Heart right ventricle (tissue), 16 donors: ENCODE data around the gene IPO4. TPM values are rescaled to one million over a fixed set of nuclear protein-coding genes. Genes with fewer than 3 reads are reported as not detected.

Experiments used
- ATAC-seq, 8 donors: fragments of 200-7000 bp; cut with Tn5 transposase; one replicate each; pipeline ENCODE4 v1.9.1; 2020; ENCODE audit warnings: mild to moderate bottlenecking in 8 of 8, moderate library complexity in 8 of 8, moderate number of reproducible peaks in 1 of 8
- DNase-seq, 2 donors: peaks; one replicate each; pipeline ENCODE4 v3.0.0-alpha.2; 2020
- H3K27ac ChIP-seq, 10 donors: fragments of 200-600 bp; sonication (generic) in 2 of 10; one replicate each; pipeline versions ENCODE4 v1.5.0 to v1.8.0; 2020 to 2022; ENCODE audit warnings: mild to moderate bottlenecking in 3 of 10
- H3K27me3 ChIP-seq, 7 donors: fragments of 200-600 bp; one replicate each; pipeline ENCODE4 v1.8.0; 2021 to 2022; ENCODE audit warnings: mild to moderate bottlenecking in 2 of 7
- H3K36me3 ChIP-seq, 9 donors: fragments of 200-600 bp; sonication (generic) in 1 of 9; one replicate each; pipeline versions ENCODE4 v1.5.0 to v1.8.0; 2020 to 2022; ENCODE audit warnings: mild to moderate bottlenecking in 2 of 9
- H3K4me1 ChIP-seq, 9 donors: fragments of 200-600 bp; sonication (generic) in 1 of 9; one replicate each; pipeline versions ENCODE4 v1.5.0 to v1.8.0; 2020 to 2022; ENCODE audit warnings: mild to moderate bottlenecking in 4 of 9
- H3K4me3 ChIP-seq, 10 donors: fragments of 200-600 bp; sonication (generic) in 2 of 10; one replicate each; pipeline versions ENCODE4 v1.5.0 to v1.8.0; 2020 to 2022; ENCODE audit warnings: mild to moderate bottlenecking in 7 of 10, moderate library complexity in 2 of 10
- H3K9me3 ChIP-seq, 11 donors: fragments of 200-600 bp in 10 of 11; sonication (generic) in 2 of 11; one replicate each; pipeline versions ENCODE4 v1.5.0 to v1.8.0; 2013 to 2022; ENCODE audit warnings: mild to moderate bottlenecking in 2 of 11, control low read depth in 1 of 11, moderate library complexity in 1 of 11
- WGBS, 2 donors: extraction: QIAGEN DNeasy Blood & Tissue Kit; methylation state at CpG; one replicate each; pipeline ENCODE4 v1.1.7; 2013; ENCODE audit warnings: inconsistent platforms in 1 of 2; 5-methylcytosine and 5-hydroxymethylcytosine counted together
- intact Hi-C, 10 donors: fragments of 100-400 bp; cut with DNase I; formaldehyde crosslinking; loops; one replicate each; pipeline versions ENCODE4 v1.11.1 to v1.14.2; 2022
- polyA plus RNA-seq, 2 donors: library from polyadenylated mRNA; stranded (reverse); fragments of 200-250 nt; gene quantifications; one replicate each; pipeline ENCODE4 v1.2.3, GENCODE V29; 2013
- total RNA-seq, 10 donors: library from RNA; stranded (reverse); fragmentation: NEBNext Ultra II Directional in 3 of 10; extraction: Animal tissue kit (Norgen Biotek cat#: 25700) in 3 of 10; gene quantifications; one replicate each; pipeline versions ENCODE4 v1.2.1 to v1.2.4, GENCODE V29; 2021 to 2023
- TF ChIP-seq, protein P1 (sequence below), 9 donors: fragments of 200-600 bp; sonication (generic) in 2 of 9; IDR thresholded peaks; one replicate each; pipeline versions ENCODE4 v1.5.0 to v1.8.0; 2021 to 2022; ENCODE audit warnings: antibody characterized with exemption in 9 of 9, mild to moderate bottlenecking in 5 of 9, moderate library complexity in 1 of 9
- donor health status: Arrhythmogenic right ventricular cardiomyopathy.
- donor health status: ischemic (EF 13 %, LVEDD 7.1; RV severe dilation, severe dysfunction).
- donor health status: healthy with polysubstance abuse.
- donor health status: DM: no; HTN: yes; CAD: no.
- donor health status: DM: no; HTN: no; CAD: no.
- donor health status: ischemic (EF 25% LVEDD 6.9; RV normal size, moderate dysfunction).
- donor health status: ischemic (EF 25% LVEDD 5.7; RV mildly dilated, moderate dysfunction).
- donor health status: healthy.
- donor health status: DM: yes; HTN: yes; CAD: no.
- donor health status: Ischemic cardiomyopathy.
- donor health status: ischemic (EF 35%, LVEDD 5.7; RV mildly dilated, moderate dysfunction).
- donor health status: nonischemic (EF 11% LVEDD 7.7; RV severe dilation, severe dysfunction).
- donor health status: DM: yes; HTN: yes; CAD: no.
- donor health status: PGD.
- donor health status: ischemic (EF 29% LVEDD 5.4; RV normal size, mild dysfunction).
- donor health status: nonischemic (EF 23%, LVEDD 6.1; RV moderate dilation, normal function).

IPO4 gene
- total and polyA plus RNA-seq, 12 donors: 4.4 to 23.8 (median 12.6) TPM

DNA sequence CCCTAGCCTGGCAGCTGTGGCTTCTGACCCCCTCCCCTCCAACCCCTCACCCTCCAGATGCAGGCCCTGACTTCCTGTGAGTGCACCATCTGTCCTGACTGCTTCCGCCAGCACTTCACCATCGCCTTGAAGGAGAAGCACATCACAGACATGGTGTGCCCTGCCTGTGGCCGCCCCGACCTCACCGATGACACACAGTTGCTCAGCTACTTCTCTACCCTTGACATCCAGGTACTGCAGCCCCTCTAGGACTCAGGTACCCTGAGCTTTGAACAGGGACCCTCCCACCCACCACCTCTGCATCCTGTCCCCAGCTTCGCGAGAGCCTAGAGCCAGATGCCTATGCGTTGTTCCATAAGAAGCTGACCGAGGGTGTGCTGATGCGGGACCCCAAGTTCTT is 33.5 kb downstream of the IPO4 start:
- TF ChIP-seq, protein P1, sequence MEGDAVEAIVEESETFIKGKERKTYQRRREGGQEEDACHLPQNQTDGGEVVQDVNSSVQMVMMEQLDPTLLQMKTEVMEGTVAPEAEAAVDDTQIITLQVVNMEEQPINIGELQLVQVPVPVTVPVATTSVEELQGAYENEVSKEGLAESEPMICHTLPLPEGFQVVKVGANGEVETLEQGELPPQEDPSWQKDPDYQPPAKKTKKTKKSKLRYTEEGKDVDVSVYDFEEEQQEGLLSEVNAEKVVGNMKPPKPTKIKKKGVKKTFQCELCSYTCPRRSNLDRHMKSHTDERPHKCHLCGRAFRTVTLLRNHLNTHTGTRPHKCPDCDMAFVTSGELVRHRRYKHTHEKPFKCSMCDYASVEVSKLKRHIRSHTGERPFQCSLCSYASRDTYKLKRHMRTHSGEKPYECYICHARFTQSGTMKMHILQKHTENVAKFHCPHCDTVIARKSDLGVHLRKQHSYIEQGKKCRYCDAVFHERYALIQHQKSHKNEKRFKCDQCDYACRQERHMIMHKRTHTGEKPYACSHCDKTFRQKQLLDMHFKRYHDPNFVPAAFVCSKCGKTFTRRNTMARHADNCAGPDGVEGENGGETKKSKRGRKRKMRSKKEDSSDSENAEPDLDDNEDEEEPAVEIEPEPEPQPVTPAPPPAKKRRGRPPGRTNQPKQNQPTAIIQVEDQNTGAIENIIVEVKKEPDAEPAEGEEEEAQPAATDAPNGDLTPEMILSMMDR (IDR thresholded peaks at IDR 0.05): no peak
- ATAC-seq (no peak), DNase-seq (no peak)
- Histone ChIP-seq H3K27ac (no peak overlapping the region), H3K4me3 (no peak overlapping the region), H3K4me1 (peaks cover 0 to under 1% (median 0%) of the 10 kb centered on the region in 9 donors), H3K36me3 (peaks cover 0 to 100% (median 73%) of the 10 kb centered on the region in 9 donors), H3K27me3 (no peaks in the 10 kb centered on the region), H3K9me3 (no peaks in the 10 kb centered on the region)
- 93 to 94% methylated on average over 10 of the region's 10 CpGs for whole genome bisulfite sequencing, 2 donors
- intact Hi-C loops: no loop called here

DNA sequence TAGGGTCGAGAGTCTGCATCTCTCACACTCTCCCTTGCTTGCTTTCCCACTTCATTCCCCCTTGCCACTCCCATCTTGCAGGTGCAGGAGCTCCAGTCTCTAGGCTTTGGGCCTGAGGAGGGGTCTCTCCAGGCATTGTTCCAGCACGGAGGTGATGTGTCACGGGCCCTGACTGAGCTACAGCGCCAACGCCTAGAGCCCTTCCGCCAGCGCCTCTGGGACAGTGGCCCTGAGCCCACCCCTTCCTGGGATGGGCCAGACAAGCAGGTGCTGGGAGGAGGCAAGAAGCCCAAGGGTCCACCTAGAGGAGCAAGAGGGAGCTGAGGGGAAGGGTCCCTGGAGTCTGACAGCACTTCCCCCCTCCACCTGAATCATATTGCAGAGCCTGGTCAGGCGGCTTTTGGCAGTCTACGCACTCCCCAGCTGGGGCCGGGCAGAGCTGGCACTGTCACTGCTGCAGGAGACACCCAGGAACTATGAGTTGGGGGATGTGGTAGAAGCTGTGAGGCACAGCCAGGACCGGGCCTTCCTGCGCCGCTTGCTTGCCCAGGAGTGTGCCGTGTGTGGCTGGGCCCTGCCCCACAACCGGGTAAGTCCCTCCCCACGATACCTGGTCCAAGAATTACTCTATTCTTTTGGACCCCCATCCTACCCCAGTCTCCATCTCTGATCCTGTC is 37.1 kb downstream of the IPO4 start:
- peaks cover 7 to 24% (median 17%) of the 10 kb centered on the region in 9 donors for H3K4me1 ChIP-seq
- no peak overlapping the region for H3K27ac ChIP-seq
- H3K4me3 ChIP-seq: no peak overlapping the region
- TF ChIP-seq, protein P1 (IDR thresholded peaks at IDR 0.05): no peak
- peaks cover 0 to 81% (median 70%) of the 10 kb centered on the region in 9 donors for H3K36me3 ChIP-seq
- intact Hi-C loops: no loop called here
- 93 to 94% methylated on average over 16 of the region's 16 CpGs for WGBS, 2 donors
- no peak for DNase-seq
- ATAC-seq: no peak
- no peaks in the 10 kb centered on the region for H3K27me3 ChIP-seq
- no peaks in the 10 kb centered on the region for H3K9me3 ChIP-seq

DNA sequence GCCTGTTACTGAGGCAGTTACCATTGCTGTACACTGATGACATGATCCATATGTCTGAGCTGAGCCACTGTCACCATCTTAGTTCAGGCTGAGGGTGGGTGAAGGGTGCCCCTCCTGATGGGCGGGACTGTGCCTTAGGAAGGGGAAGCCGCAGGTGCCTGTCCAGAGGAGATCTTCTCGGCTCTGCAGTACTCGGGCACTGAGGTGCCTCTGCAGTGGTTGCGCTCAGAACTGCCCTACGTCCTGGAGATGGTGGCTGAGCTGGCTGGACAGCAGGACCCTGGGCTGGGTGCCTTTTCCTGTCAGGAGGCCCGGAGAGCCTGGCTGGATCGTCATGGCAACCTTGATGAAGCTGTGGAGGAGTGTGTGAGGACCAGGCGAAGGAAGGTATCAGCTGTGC is 37.6 kb downstream of the IPO4 start:
- TF ChIP-seq, protein P1 (IDR thresholded peaks at IDR 0.05): no peak
- Histone ChIP-seq H3K27me3 (no peaks in the 10 kb centered on the region), H3K4me1 (peaks cover 9 to 25% (median 19%) of the 10 kb centered on the region in 9 donors), H3K36me3 (peaks cover 0 to 76% (median 64%) of the 10 kb centered on the region in 9 donors), H3K27ac (no peak overlapping the region), H3K9me3 (no peaks in the 10 kb centered on the region), H3K4me3 (no peak overlapping the region)
- DNase-seq (no peak), ATAC-seq (no peak)
- intact Hi-C loops: no loop called here
- 89% methylated on average over 9 of the region's 9 CpGs for WGBS, 2 donors

DNA sequence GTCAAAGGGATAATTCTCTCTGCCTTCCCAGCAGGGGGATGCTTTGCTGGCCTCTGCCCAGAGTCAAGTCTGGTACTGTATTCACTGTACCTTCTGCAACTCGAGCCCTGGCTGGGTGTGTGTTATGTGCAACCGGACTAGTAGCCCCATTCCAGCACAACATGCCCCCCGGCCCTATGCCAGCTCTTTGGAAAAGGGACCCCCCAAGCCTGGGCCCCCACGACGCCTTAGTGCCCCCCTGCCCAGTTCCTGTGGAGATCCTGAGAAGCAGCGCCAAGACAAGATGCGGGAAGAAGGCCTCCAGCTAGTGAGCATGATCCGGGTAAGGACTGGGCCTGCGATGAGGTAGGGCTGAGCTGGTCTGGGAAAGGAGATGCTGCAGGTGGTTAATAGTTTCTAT is 38.0 kb downstream of the IPO4 start:
- Histone ChIP-seq H3K4me3 (no peak overlapping the region), H3K27me3 (no peaks in the 10 kb centered on the region), H3K27ac (no peak overlapping the region), H3K36me3 (peaks cover 0 to 71% (median 60%) of the 10 kb centered on the region in 9 donors), H3K4me1 (peaks cover 12 to 30% (median 23%) of the 10 kb centered on the region in 9 donors), H3K9me3 (no peaks in the 10 kb centered on the region)
- DNase-seq (no peak), ATAC-seq (no peak)
- WGBS, 2 donors: 93 to 94% methylated on average over 9 of the region's 9 CpGs
- intact Hi-C loops: no loop called here
- TF ChIP-seq, protein P1 (IDR thresholded peaks at IDR 0.05): no peak
